GM06990 (cell line): ENCODE results near the gene ARMC3.

Experiments
- DNase-seq: peaks from one replicate; pipeline ENCODE4 v3.0.0-alpha.2; 2011; ENCODE audit not compliant: insufficient read length; ENCODE audit errors: extremely low read depth
- H3K27me3 ChIP-seq: replicated peaks from 2 replicates; pipeline ENCODE4 v1.6.0; 2011; ENCODE audit warnings: low read length; ENCODE audit not compliant: control insufficient read depth, insufficient read depth
- H3K36me3 ChIP-seq: 2 replicates; pipeline ENCODE4 v1.5.1; 2011; ENCODE audit warnings: low read length; ENCODE audit not compliant: control insufficient read depth, insufficient read depth
- H3K4me3 ChIP-seq: replicated peaks from 2 replicates; pipeline ENCODE4 v1.5.1; 2011; ENCODE audit warnings: low read depth, mild to moderate bottlenecking, control low read depth, low read length
- TF ChIP-seq, protein P1 (sequence below): IDR thresholded peaks from 2 replicates; pipeline ENCODE4 v1.5.1; 2011; ENCODE audit warnings: low read length, control low read depth, mild to moderate bottlenecking, inconsistent platforms; ENCODE audit not compliant: insufficient read depth, poor library complexity, severe bottlenecking

The ARMC3 gene

GRCh38 chr10:23038172-23038571 lies 110.3 kb downstream of the ARMC3 start:
- no peak for DNase-seq
- no peaks in the 10 kb centered on the region for H3K36me3 ChIP-seq
- TF ChIP-seq, protein P1, sequence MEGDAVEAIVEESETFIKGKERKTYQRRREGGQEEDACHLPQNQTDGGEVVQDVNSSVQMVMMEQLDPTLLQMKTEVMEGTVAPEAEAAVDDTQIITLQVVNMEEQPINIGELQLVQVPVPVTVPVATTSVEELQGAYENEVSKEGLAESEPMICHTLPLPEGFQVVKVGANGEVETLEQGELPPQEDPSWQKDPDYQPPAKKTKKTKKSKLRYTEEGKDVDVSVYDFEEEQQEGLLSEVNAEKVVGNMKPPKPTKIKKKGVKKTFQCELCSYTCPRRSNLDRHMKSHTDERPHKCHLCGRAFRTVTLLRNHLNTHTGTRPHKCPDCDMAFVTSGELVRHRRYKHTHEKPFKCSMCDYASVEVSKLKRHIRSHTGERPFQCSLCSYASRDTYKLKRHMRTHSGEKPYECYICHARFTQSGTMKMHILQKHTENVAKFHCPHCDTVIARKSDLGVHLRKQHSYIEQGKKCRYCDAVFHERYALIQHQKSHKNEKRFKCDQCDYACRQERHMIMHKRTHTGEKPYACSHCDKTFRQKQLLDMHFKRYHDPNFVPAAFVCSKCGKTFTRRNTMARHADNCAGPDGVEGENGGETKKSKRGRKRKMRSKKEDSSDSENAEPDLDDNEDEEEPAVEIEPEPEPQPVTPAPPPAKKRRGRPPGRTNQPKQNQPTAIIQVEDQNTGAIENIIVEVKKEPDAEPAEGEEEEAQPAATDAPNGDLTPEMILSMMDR = no peak
- H3K27me3 ChIP-seq = no peaks in the 10 kb centered on the region
- H3K4me3 ChIP-seq = no peak overlapping the region

- DNase-seq = no peak
- no peaks in the 10 kb centered on the region for H3K27me3 ChIP-seq
- TF ChIP-seq, protein P1 = no peak
- no peak overlapping the region for H3K4me3 ChIP-seq
- H3K36me3 ChIP-seq = no peaks in the 10 kb centered on the region
Observed at GRCh38 chr10:23040002-23040401, 112.1 kb downstream of the ARMC3 start.

- TF ChIP-seq, protein P1 = no peak
- DNase-seq = no peak
- Histone ChIP-seq H3K36me3 (no peaks in the 10 kb centered on the region), H3K4me3 (no peak overlapping the region), H3K27me3 (no peaks in the 10 kb centered on the region; the same call in 1 of the 2 replicates)
Observed at GRCh38 chr10:23046027-23046426, 118.2 kb downstream of the ARMC3 start.

DNA sequence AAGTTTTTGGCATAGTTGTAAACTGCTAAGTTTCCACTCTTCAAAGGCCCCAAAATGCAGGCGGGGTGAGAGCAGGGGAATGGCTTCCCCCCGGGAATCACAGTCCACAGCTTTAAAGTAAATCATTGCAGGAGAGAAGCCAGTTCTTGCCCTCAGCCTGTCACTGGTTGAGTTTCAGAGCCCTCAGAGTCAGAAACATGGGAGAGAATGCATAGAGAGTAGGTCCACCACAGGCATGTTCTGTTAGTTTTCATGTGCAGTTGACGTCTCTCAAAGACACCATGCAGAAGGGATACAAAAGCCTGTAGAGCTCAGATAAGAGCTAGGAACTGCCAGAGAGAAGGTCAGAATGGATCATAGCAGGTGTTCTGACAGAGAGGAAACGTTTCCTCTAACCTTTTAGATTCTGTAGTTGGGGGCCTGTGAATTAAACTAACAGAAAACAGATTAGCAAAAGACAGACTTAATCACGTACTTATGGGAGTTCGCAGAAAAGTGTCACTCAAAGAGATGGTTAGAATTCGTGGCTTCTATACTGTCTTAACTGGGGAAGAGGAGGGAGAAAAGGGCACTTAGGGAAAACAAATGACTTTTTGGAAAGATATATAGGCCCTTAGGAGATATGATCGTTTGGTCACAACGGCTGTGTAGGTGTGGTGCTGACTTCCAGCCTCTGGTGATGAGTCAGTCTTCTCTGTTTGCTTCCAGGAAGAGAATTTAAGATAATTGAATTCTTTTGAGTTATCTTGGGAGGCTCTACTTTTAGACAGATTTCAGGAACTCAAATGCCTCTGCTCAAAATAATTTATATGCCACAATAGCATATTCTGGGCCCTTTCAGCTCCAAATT lies 119.6 kb downstream of the ARMC3 start:
- Histone ChIP-seq H3K4me3 (no peak overlapping the region), H3K27me3 (no peaks in the 10 kb centered on the region; the same call in 1 of the 2 replicates), H3K36me3 (no peaks in the 10 kb centered on the region)
- TF ChIP-seq, protein P1 = no peak
- no peak for DNase-seq

GRCh38 chr10:23048191-23048590 lies 120.3 kb downstream of the ARMC3 start:
- DNase-seq = no peak
- no peaks in the 10 kb centered on the region; the same call in 1 of the 2 replicates for H3K27me3 ChIP-seq
- H3K36me3 ChIP-seq = no peaks in the 10 kb centered on the region
- TF ChIP-seq, protein P1 = no peak
- H3K4me3 ChIP-seq = no peak overlapping the region

GRCh38 chr10:23051278-23051677 lies 123.4 kb downstream of the ARMC3 start:
- TF ChIP-seq, protein P1 = no peak
- Histone ChIP-seq H3K27me3 (no peaks in the 10 kb centered on the region; the same call in none of the 2 replicates), H3K4me3 (no peak overlapping the region), H3K36me3 (no peaks in the 10 kb centered on the region)
- DNase-seq = no peak
